HUES48 (cell line): ENCODE measurements around the gene PPM1M.

Experiments
- H3K27ac ChIP-seq: one replicate; pipeline ENCODE4 v1.7.0; 2013; ENCODE audit warnings: low read depth, low read length, inconsistent platforms
- H3K27me3 ChIP-seq: 2 replicates; pipeline ENCODE4 v1.6.1; 2013; ENCODE audit warnings: mild to moderate bottlenecking, low read length; ENCODE audit not compliant: control insufficient read depth, insufficient read depth
- H3K36me3 ChIP-seq: 2 replicates; pipeline ENCODE4 v1.6.1; 2013; ENCODE audit warnings: low read length; ENCODE audit not compliant: control insufficient read depth, insufficient read depth
- H3K4me1 ChIP-seq: 2 replicates; pipeline ENCODE4 v1.6.1; 2013; ENCODE audit warnings: mild to moderate bottlenecking, low read length; ENCODE audit not compliant: control insufficient read depth, insufficient read depth
- H3K4me3 ChIP-seq: 2 replicates; pipeline ENCODE4 v1.5.1; 2013; ENCODE audit warnings: mild to moderate bottlenecking, low read depth, low read length
- H3K9ac ChIP-seq: 2 replicates; pipeline ENCODE4 v1.6.1; 2013; ENCODE audit warnings: mild to moderate bottlenecking, low read depth, low read length, moderate library complexity
- H3K9me3 ChIP-seq: 2 replicates; pipeline ENCODE4 v1.6.1; 2013; ENCODE audit warnings: low read length; ENCODE audit not compliant: control insufficient read depth, insufficient read depth

The PPM1M gene

DNA sequence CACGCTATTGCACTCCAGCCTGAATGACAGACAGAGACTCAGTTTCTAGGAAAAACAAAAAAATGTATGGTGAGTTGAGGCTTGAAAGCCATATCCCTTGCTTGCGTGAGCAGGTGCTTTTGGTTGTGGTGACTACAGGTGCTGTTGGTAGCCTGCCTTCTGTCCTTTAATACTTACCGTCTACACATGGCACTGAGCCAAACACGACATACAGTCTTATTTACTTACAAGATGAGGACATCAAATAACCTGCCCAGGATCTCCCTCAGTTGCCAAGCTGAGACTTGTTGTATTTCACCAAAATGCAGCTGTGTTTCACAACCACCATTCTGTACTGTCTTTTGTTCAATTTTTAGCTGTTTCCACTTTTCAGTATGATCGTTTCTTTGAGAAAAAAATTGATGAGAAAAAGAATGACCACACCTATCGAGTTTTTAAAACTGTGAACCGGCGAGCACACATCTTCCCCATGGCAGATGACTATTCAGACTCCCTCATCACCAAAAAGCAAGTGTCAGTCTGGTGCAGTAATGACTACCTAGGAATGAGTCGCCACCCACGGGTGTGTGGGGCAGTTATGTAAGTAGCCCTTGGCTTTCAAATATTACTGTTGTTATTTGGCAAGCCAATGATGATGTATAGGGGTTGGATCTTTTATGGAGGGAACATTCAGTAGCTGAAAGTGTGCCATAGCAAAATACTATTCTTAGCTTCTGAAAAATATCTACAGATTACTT, 41.1 kb upstream of the PPM1M start:
- Histone ChIP-seq H3K9me3 (no peaks in the 10 kb centered on the region), H3K27ac (no peak overlapping the region), H3K36me3 (peaks cover 93% of the 10 kb centered on the region), H3K4me3 (no peak overlapping the region), H3K27me3 (no peaks in the 10 kb centered on the region), H3K9ac (no peak overlapping the region), H3K4me1 (no peaks in the 10 kb centered on the region)

DNA sequence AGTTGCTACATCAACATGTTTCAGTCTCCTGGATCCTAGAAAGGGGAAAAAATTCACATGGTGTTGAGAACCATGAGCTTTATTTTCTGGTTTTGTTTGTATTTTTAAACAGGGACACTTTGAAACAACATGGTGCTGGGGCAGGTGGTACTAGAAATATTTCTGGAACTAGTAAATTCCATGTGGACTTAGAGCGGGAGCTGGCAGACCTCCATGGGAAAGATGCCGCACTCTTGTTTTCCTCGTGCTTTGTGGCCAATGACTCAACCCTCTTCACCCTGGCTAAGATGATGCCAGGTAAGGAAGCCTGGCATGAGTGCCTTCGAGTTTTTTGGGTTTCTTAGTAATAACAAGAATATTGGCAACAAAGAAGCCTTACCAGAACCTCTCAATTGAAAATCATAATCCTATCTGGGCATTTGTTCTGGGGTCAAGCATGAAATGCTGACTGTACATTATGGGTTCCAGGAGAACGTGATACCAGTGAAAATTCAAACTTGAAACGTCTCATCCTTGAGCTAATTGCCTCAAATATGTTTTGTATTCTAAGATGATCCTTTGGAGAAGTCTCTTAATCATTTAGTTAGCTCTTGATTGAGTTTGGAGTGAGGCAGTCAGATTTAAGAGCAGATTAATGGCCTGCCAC, 39.7 kb upstream of the PPM1M start:
- H3K9me3 ChIP-seq: no peaks in the 10 kb centered on the region
- no peak overlapping the region for H3K27ac ChIP-seq
- H3K9ac ChIP-seq: no peak overlapping the region
- no peaks in the 10 kb centered on the region for H3K4me1 ChIP-seq
- H3K27me3 ChIP-seq: no peaks in the 10 kb centered on the region
- H3K4me3 ChIP-seq: no peak overlapping the region
- H3K36me3 ChIP-seq: peaks cover 94% of the 10 kb centered on the region

DNA sequence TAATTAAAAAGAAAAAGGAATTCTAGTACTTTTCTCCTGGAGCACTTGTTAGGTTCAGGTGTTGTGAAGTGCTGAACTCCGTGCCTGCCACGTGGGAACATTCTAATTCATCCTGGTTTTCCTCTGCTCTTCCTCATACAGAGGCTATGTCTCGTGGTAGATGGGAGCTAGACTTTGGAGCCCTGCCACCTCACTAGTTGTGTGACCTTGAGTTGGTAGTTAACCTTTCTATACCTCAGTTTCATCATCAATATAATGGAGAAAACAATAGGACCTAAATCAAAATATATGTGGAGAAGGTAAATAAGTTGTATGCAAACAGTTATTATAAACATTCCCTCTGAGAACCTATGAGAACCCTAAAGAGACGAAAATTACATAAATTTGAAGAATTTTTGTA, 37.0 kb upstream of the PPM1M start:
- Histone ChIP-seq H3K9ac (no peak overlapping the region), H3K4me3 (no peak overlapping the region), H3K9me3 (no peaks in the 10 kb centered on the region), H3K27ac (no peak overlapping the region), H3K36me3 (peaks cover 93% of the 10 kb centered on the region), H3K4me1 (no peaks in the 10 kb centered on the region), H3K27me3 (no peaks in the 10 kb centered on the region)

DNA sequence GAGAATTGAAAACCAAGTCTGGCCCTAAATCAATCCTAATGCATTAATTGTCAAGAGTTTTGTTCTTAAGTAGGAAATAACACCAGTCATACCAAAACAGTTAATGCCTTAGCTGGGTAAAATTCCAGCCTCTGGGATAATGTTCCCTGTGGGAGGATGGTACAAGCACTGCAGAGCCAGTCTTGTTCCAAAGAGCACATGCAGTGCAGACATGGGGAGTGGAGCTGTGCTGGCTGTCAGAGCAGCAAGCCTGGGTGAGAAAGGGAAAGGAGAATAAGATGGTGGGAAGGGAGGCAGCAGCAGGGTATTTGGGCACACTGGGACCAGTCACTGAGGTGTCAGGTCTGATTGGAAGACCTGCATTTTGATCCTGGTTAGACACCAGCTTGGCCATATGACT, 35.5 kb upstream of the PPM1M start:
- peaks cover 93% of the 10 kb centered on the region for H3K36me3 ChIP-seq
- H3K9me3 ChIP-seq: no peaks in the 10 kb centered on the region
- H3K9ac ChIP-seq: no peak overlapping the region
- H3K27me3 ChIP-seq: no peaks in the 10 kb centered on the region
- no peaks in the 10 kb centered on the region for H3K4me1 ChIP-seq
- H3K27ac ChIP-seq: no peak overlapping the region
- H3K4me3 ChIP-seq: no peak overlapping the region

DNA sequence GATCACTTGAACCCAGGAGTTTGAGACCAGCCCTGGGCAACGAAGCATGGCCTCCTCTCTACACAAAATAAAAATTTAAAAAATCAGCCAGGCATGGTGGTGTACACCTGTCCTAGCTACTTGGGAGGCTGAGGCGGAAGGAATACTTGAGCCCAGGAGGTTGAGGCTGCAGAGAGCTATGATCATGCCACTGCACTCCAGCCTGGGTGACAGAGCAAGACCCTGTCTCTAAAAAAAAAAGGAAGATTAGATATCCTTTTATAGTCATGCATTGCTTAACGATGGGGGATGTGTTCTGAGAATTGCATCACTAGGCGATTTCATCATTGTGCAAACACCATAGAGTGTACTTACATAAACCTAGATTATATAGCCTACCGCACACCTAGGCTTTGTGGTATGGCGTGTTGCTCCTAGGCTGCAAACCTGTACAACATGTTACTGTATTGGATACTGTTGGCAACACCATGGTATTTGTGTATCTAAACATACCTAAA, 35.0 kb upstream of the PPM1M start:
- no peak overlapping the region for H3K9ac ChIP-seq
- H3K4me3 ChIP-seq: no peak overlapping the region
- peaks cover 93% of the 10 kb centered on the region for H3K36me3 ChIP-seq
- H3K27ac ChIP-seq: no peak overlapping the region
- H3K9me3 ChIP-seq: no peaks in the 10 kb centered on the region
- no peaks in the 10 kb centered on the region for H3K4me1 ChIP-seq
- H3K27me3 ChIP-seq: no peaks in the 10 kb centered on the region

DNA sequence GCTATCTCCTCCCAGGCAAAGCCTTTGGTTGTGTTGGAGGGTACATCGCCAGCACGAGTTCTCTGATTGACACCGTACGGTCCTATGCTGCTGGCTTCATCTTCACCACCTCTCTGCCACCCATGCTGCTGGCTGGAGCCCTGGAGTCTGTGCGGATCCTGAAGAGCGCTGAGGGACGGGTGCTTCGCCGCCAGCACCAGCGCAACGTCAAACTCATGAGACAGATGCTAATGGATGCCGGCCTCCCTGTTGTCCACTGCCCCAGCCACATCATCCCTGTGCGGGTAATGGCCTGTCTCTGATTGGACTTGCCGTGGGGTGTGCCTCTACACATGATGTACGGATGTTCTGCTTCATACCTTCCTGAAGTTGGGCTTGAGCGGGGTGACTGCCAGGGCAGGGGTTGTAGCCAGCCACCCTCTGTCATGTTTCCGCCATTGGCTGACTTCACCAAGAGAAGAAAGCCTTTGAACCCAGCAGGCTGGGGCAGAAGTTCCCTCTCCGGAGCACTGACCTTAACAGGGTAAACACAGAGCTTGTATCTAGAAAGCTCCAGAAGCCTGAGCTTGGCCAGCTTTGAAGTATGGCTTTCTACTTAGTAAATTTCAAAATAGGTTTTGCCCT, 34.2 kb upstream of the PPM1M start:
- no peaks in the 10 kb centered on the region for H3K27me3 ChIP-seq
- H3K9ac ChIP-seq: no peak overlapping the region
- no peaks in the 10 kb centered on the region for H3K4me1 ChIP-seq
- H3K36me3 ChIP-seq: peaks cover 85% of the 10 kb centered on the region
- no peak overlapping the region for H3K4me3 ChIP-seq
- H3K27ac ChIP-seq: no peak overlapping the region
- H3K9me3 ChIP-seq: no peaks in the 10 kb centered on the region

DNA sequence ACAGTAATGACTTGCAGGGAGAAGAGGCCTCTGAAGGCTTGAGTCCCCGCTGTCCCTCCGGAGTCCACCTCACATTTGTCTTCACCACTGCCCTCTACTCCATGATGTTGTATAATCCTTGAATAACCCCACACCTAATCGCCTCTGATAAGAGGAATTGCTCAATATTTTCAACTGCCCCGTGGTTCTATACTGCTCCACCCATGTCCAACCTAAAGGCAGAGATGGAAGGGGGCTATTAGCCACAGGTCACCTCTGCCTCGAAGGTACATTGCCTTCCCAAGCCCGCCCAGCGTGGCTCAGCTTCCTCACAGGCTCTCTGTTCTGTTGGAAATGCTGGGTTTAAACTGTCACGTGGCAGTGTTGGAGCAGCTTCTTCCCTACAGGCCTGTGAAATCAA, 32.6 kb upstream of the PPM1M start:
- no peaks in the 10 kb centered on the region for H3K4me1 ChIP-seq
- H3K36me3 ChIP-seq: peaks cover 73% of the 10 kb centered on the region
- no peak overlapping the region for H3K27ac ChIP-seq
- no peaks in the 10 kb centered on the region for H3K27me3 ChIP-seq
- H3K9me3 ChIP-seq: no peaks in the 10 kb centered on the region
- H3K4me3 ChIP-seq: no peak overlapping the region
- H3K9ac ChIP-seq: no peak overlapping the region

DNA sequence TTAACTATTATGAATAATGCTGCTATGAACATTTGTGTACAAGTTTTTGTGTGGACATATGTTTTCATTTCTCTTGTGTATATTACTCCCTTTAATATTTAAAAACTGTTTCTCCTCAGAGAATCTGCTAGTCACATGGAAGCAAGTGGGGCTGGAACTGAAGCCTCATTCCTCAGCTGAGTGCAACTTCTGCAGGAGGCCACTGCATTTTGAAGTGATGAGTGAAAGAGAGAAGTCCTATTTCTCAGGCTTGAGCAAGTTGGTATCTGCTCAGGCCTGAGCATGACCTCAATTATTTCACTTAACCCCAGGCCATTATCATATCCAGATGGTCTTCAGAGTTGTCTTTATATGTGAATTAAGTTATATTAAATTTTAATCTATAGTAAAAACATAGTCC, 31.7 kb upstream of the PPM1M start:
- no peak overlapping the region for H3K9ac ChIP-seq
- H3K36me3 ChIP-seq: peaks cover 64% of the 10 kb centered on the region
- H3K4me3 ChIP-seq: no peak overlapping the region
- no peaks in the 10 kb centered on the region for H3K27me3 ChIP-seq
- H3K4me1 ChIP-seq: no peaks in the 10 kb centered on the region
- no peak overlapping the region for H3K27ac ChIP-seq
- no peaks in the 10 kb centered on the region for H3K9me3 ChIP-seq

DNA sequence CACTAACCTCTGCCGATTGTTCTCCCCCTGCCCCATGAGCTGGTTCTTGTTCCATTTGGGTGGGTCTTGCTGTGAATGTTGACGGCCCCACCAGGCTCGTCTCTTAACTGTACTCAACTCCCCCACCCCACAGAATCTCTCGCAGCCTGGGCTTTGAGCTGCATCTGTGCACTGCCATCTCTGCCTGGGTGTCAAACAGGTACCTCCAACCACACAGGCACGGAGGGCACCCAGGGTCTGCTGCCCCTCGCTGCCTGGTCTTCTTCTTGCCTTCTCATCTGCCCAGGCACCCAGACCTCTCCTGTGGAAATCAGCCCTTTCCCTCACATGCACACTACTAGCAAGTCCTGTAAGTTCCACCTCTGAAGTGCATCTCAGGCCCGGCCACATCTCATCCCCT, 30.2 kb upstream of the PPM1M start:
- Histone ChIP-seq H3K9me3 (no peaks in the 10 kb centered on the region), H3K4me1 (no peaks in the 10 kb centered on the region), H3K27ac (no peak overlapping the region), H3K36me3 (peaks cover 51% of the 10 kb centered on the region), H3K4me3 (no peak overlapping the region), H3K27me3 (no peaks in the 10 kb centered on the region), H3K9ac (no peak overlapping the region)

DNA sequence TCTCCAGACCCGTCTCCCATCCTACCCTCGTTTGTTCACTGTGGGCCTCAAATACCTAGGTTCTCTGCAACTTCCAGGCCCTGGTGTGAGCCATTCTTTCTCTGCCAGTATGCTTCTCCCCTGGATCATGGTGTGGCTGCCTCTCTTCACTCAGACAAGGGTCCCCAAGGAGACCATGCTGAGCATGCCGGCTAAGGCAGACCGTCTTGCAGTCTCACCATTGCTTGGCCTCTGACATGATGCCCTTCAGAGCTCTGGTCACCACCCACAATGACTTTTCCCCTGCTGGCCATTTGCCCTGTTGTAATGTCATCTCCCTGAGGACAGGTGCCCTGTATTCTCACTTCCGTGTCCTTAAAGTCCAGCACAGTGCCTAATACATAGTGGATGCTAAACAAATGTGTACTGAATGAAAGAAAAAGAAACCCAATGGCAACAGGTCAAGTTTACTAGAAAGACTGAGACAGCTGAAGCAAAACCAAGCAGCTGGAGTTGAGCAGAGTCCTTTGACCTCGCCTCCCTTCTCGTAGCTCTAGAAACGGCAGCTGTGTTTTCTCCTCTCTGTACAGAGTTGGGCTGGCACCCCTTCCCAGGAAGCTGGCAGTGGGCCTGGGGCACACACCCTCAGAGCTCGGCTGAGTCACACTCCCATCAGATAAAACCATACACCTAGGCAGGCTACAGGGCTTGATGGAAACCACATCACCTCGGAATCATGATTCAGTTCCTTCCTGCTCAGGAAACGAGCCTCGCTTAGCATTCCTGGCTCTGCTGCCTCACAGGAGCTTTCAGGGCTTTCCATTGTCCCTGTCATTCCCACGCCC, 28.8 kb upstream of the PPM1M start:
- Histone ChIP-seq H3K4me1 (0 out of 2 replicates have a peak, but pooled peaks cover 2% of the 10 kb centered on the region), H3K9me3 (no peaks in the 10 kb centered on the region), H3K36me3 (peaks cover 36% of the 10 kb centered on the region), H3K4me3 (no peak overlapping the region), H3K27ac (no peak overlapping the region), H3K27me3 (no peaks in the 10 kb centered on the region), H3K9ac (no peak overlapping the region)
